Measurements from ENCODE around the gene SPG21.

Gene SPG21

GRCh38 chr15:64930778-64931371 lies 58.8 kb downstream of the SPG21 start:
- no peak overlapping the region for H3K4me3 ChIP-seq (replicated peaks in 1 of 2; ENCODE audit: low read depth in 2 of 2, low read length in 2 of 2)

GRCh38 chr15:64930019-64930652 lies 59.6 kb downstream of the SPG21 start:
- H3K4me3 ChIP-seq (replicated peaks in 1 of 2; ENCODE audit: low read depth in 2 of 2, low read length in 2 of 2): no peak overlapping the region
- TF ChIP-seq CTCF (IDR thresholded peaks at IDR 0.05; ENCODE audit: low read depth, low read length): no peak
- DNase-seq (ENCODE audit: low read depth in 2 of 2): no peak

More at GRCh38 chr15:64930778-64931371, 58.8 kb downstream of the SPG21 start:
- TF ChIP-seq CTCF (IDR thresholded peaks at IDR 0.05; ENCODE audit: low read depth, low read length): no peak
- peak; percentile 55 to 69 for DNase-seq (ENCODE audit: low read depth in 2 of 2)

- no peak overlapping the region for H3K4me3 ChIP-seq (replicated peaks in 1 of 2; ENCODE audit: low read depth in 2 of 2, low read length in 2 of 2)
- DNase-seq (ENCODE audit: low read depth in 2 of 2): no peak
- TF ChIP-seq CTCF (IDR thresholded peaks at IDR 0.05; ENCODE audit: low read depth, low read length): no peak
Measured at GRCh38 chr15:64928626-64929220, 61.0 kb downstream of the SPG21 start.

GRCh38 chr15:64926661-64927060 lies 63.1 kb downstream of the SPG21 start:
- TF ChIP-seq CTCF (IDR thresholded peaks at IDR 0.05; ENCODE audit: low read depth, low read length): no peak
- no peak for DNase-seq (ENCODE audit: low read depth in 2 of 2)
- H3K4me3 ChIP-seq (replicated peaks in 1 of 2; ENCODE audit: low read depth in 2 of 2, low read length in 2 of 2): no peak overlapping the region

GRCh38 chr15:64925335-64926330 lies 64.1 kb downstream of the SPG21 start:
- H3K4me3 ChIP-seq (replicated peaks in 1 of 2; ENCODE audit: low read depth in 2 of 2, low read length in 2 of 2): no peak overlapping the region

More at GRCh38 chr15:64925335-64926330, 64.1 kb downstream of the SPG21 start:
- DNase-seq (ENCODE audit: low read depth in 2 of 2): no peak
- TF ChIP-seq CTCF (IDR thresholded peaks at IDR 0.05; ENCODE audit: low read depth, low read length): no peak

Data from cardiac fibroblast (primary cell).